ENCODE results near the gene MTMR8.

The MTMR8 gene

DNA sequence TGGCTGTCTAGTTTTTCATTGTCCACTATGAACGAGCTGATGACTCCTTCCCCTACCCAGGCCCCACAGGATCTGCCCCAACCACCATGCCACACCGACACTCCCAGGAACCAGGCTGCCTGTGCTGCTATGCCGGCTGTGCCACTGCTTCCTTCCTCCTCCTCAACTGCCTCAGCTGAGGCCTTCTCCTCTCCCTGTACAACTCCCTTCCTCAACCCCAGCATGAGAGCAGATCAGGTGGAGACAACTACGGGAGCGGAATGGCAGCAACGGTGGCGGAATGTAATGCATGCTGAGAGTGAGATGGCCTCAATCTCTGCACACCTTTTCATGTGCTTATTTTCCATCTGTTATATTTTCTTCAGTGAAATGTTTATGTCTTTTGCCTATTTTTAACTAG is 88.5 kb downstream of the MTMR8 start:
- DNase-seq (ENCODE audit: low spot score): no peak

DNA sequence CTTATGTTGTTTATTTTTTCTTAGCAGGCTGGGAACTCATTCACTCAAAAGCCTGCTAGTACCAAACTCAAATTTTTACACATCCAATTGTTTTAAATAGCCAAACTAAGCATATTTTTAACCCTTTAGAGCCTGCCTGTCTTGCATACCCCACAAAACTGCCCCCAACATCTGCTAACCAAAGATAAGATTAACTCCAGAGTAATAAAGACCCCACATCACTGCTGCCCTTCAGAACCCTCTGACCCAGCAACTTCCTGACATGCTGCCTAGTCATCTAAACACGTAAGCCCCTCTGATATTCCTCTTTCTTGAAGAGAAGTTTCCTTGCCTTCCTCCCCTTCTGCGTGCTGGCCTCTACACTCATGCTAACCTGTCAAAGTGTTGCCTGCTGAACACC is 104.1 kb downstream of the MTMR8 start:
- DNase-seq (ENCODE audit: low spot score): no peak

DNA sequence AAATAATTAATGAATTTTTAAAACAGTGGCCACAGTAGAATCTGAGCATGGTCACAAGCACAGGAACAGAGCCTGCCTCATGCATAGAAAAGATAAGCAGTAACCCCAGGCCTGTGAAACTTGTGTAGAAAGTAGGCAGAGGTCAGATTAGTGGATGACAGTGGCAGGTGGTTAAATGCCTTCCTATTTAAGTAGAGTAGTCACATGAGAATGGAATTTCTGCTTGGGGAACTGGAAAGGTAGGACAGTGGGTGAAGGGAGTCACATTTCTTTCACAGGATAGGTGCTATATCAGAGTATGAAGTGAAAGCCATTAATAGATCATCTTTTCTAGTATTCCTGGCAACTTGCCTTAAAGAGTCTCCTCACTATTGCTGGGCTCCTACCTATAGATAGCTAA is 130.0 kb downstream of the MTMR8 start:
- DNase-seq (ENCODE audit: low spot score): no peak

DNA sequence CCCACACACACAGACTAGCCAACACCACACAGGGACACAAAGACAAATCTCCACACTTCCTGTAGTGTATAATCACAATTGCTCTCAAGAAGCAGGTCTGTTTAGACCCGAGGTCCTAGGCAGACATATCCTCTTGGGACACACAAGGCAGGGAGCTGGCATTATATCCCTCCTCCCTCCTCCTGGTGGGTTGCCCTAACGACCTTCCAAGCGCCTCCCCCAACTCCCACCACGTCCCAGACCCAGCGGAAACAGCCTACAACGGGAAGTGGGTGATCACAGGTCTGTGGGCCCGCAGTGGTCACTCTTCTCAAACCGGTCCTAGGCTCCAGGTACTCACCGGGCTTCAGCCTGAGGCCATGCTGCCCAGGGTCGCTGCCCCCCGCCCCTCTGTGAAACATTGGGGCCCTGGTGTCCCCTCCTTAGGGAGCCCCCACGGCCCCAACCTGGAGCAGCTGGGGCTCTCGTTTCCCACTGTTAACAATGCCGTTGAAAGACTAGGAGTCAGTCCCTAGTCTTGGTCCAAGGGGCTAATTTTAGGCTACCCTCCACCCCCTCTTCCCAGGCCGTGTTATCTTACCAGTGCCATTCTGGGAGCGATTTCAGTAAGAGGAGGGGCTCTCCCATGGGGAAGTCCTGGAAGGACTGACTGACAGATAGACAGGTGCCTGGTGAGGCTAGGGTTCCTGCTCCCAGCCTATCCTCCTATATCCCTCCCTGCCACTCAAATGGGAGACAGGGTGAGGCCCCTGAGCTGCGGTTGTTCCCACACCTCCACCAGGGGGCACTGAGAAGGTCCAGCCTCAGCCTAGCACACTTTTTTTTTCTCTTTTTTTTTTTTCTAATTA is 164.9 kb downstream of the MTMR8 start, which contains the start of gene ASB12:
ASB12 (minus strand) TSS at position 485 of the 848 bp plus-strand sequence. CDS start 4,957 bp downstream, outside the sequence.
- no peak for DNase-seq (ENCODE audit: low spot score)

DNA sequence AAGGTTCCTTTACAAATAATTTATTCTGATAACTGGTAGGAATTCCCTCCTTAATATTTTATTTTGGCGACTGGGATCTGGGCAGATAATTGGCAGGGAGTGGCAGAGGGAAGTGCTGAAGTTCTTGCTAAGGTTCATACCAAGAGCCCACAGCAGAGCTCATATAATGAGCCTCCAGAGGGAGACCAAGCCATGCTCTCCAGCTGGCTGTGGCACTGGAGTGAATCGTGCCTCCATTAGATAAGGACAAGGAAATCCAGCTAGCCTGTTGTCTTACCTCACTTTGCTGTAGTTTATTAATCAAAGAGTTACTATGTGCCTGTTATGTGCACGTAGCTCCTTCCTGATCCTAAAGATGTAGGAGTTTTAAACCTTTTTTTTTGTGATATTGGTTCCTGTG is 166.1 kb downstream of the MTMR8 start:
- DNase-seq (ENCODE audit: low spot score): no peak

Measured in RKO (cell line).